Skeletal muscle tissue (tissue), 4 donors: Measurements from ENCODE around the gene FZR1. TPM values are rescaled to one million over a fixed set of nuclear protein-coding genes. Genes with fewer than 3 reads are reported as not detected.
A peak's percentile ranks its signal among the peaks of the same experiment; 100 is the strongest.

Experiments used
- H3K27ac ChIP-seq: one replicate; pipeline ENCODE4 v1.7.0; 2013; ENCODE audit warnings: mild to moderate bottlenecking, low read depth, low read length, inconsistent platforms
- H3K27me3 ChIP-seq, 3 donors: one replicate each; pipeline ENCODE4 v1.7.0; 2013; ENCODE audit warnings: low read length in 3 of 3; ENCODE audit not compliant: control insufficient read depth in 3 of 3, insufficient read depth in 3 of 3
- H3K36me3 ChIP-seq, 3 donors: one replicate each; pipeline ENCODE4 v1.7.0; 2013; ENCODE audit warnings: low read length in 3 of 3; ENCODE audit not compliant: control insufficient read depth in 3 of 3, insufficient read depth in 3 of 3
- H3K4me1 ChIP-seq, 3 donors: one replicate each; pipeline ENCODE4 v1.7.0; 2013; ENCODE audit warnings: low read length in 3 of 3, mild to moderate bottlenecking in 3 of 3; ENCODE audit not compliant: control insufficient read depth in 3 of 3, insufficient read depth in 3 of 3
- H3K4me3 ChIP-seq, 3 donors: one replicate each; pipeline ENCODE4 v1.7.0; 2013; ENCODE audit warnings: low read length in 3 of 3
- H3K9ac ChIP-seq, 3 donors: one replicate each; pipeline ENCODE4 v1.7.0; 2013; ENCODE audit warnings: low read length in 3 of 3, mild to moderate bottlenecking in 3 of 3, moderate library complexity in 2 of 3, low read depth in 1 of 3
- H3K9me3 ChIP-seq, 3 donors: one replicate each; pipeline ENCODE4 v1.7.0; 2013; ENCODE audit warnings: low read length in 3 of 3; ENCODE audit not compliant: control insufficient read depth in 3 of 3
- total RNA-seq: library from RNA; depleted of rRNA; stranded (reverse); fragments of >200 nt; gene quantifications from one replicate; pipeline ENCODE4 v1.2.3, GENCODE V29; 2014
- donor health status: Osteomylitis.

FZR1 gene
- total RNA-seq, 1 donor from 2014 or later, result 14.6 TPM

- Histone ChIP-seq H3K4me3 (no peak overlapping the region), H3K9me3 (no peaks in the 10 kb centered on the region), H3K27me3 (no peaks in the 10 kb centered on the region), H3K9ac (peak overlapping the region in 1 of 3 donors; percentile 25), H3K36me3 (peaks cover 0 to 13% (median 0%) of the 10 kb centered on the region in 3 donors), H3K27ac (no peak overlapping the region), H3K4me1 (peaks cover 0 to 3% (median 0%) of the 10 kb centered on the region in 3 donors)
Measured at GRCh38 chr19:3544058-3544376, 37.9 kb downstream of the FZR1 start.

- Histone ChIP-seq H3K4me3 (no peak overlapping the region), H3K36me3 (peaks cover 0 to 13% (median 3%) of the 10 kb centered on the region in 3 donors)
Measured at GRCh38 chr19:3544742-3545668, 38.9 kb downstream of the FZR1 start.

GRCh38 chr19:3545669-3546034 lies 39.5 kb downstream of the FZR1 start:
- H3K36me3 ChIP-seq, result peaks cover 0 to 13% (median 4%) of the 10 kb centered on the region in 3 donors
- H3K4me1 ChIP-seq, result peaks cover 0 to 3% (median 0%) of the 10 kb centered on the region in 3 donors
- no peak overlapping the region for H3K9ac ChIP-seq
- H3K4me3 ChIP-seq, result no peak overlapping the region
- no peaks in the 10 kb centered on the region for H3K27me3 ChIP-seq
- H3K27ac ChIP-seq, result no peak overlapping the region
- H3K9me3 ChIP-seq, result no peaks in the 10 kb centered on the region

More at GRCh38 chr19:3544742-3545668, 38.9 kb downstream of the FZR1 start:
- H3K27ac ChIP-seq, result no peak overlapping the region
- H3K9me3 ChIP-seq, result no peaks in the 10 kb centered on the region
- no peaks in the 10 kb centered on the region for H3K27me3 ChIP-seq
- no peak overlapping the region for H3K9ac ChIP-seq
- H3K4me1 ChIP-seq, result peaks cover 0 to 3% (median 0%) of the 10 kb centered on the region in 3 donors

GRCh38 chr19:3546119-3546518 lies 40.0 kb downstream of the FZR1 start:
- Histone ChIP-seq H3K4me1 (peaks cover 0 to 3% (median 0%) of the 10 kb centered on the region in 3 donors), H3K36me3 (peaks cover 0 to 13% (median 4%) of the 10 kb centered on the region in 3 donors), H3K27ac (no peak overlapping the region), H3K4me3 (no peak overlapping the region), H3K9me3 (no peaks in the 10 kb centered on the region), H3K9ac (peak overlapping the region in 1 of 3 donors; percentile 8), H3K27me3 (no peaks in the 10 kb centered on the region)

- Histone ChIP-seq H3K4me1 (peaks cover 0 to 3% (median 0%) of the 10 kb centered on the region in 3 donors), H3K27ac (no peak overlapping the region), H3K9ac (no peak overlapping the region), H3K4me3 (no peak overlapping the region), H3K27me3 (no peaks in the 10 kb centered on the region), H3K9me3 (no peaks in the 10 kb centered on the region), H3K36me3 (peaks cover 0 to 11% (median 4%) of the 10 kb centered on the region in 3 donors)
Measured at GRCh38 chr19:3547301-3547731, 41.2 kb downstream of the FZR1 start.

- Histone ChIP-seq H3K27me3 (no peaks in the 10 kb centered on the region), H3K4me3 (no peak overlapping the region), H3K9me3 (no peaks in the 10 kb centered on the region), H3K36me3 (peaks cover 0 to 11% (median 4%) of the 10 kb centered on the region in 3 donors), H3K9ac (no peak overlapping the region), H3K27ac (no peak overlapping the region), H3K4me1 (peaks cover 0 to 5% (median 0%) of the 10 kb centered on the region in 3 donors)
Measured at GRCh38 chr19:3547767-3548282, 41.7 kb downstream of the FZR1 start.

- H3K4me3 ChIP-seq, result no peak overlapping the region
Measured at GRCh38 chr19:3548606-3549005, 42.5 kb downstream of the FZR1 start.

GRCh38 chr19:3549816-3550215 lies 43.7 kb downstream of the FZR1 start:
- H3K9ac ChIP-seq, result no peak overlapping the region
- peaks cover 0 to 4% (median 3%) of the 10 kb centered on the region in 3 donors for H3K4me1 ChIP-seq
- no peaks in the 10 kb centered on the region for H3K27me3 ChIP-seq
- H3K36me3 ChIP-seq, result peaks cover 0 to 11% (median 4%) of the 10 kb centered on the region in 3 donors
- H3K27ac ChIP-seq, result no peak overlapping the region
- no peaks in the 10 kb centered on the region for H3K9me3 ChIP-seq
- H3K4me3 ChIP-seq, result no peak overlapping the region

More at GRCh38 chr19:3548606-3549005, 42.5 kb downstream of the FZR1 start:
- Histone ChIP-seq H3K27ac (no peak overlapping the region), H3K9ac (no peak overlapping the region), H3K27me3 (no peaks in the 10 kb centered on the region), H3K4me1 (peaks cover 0 to 3% (median 0%) of the 10 kb centered on the region in 3 donors), H3K36me3 (peaks cover 0 to 11% (median 4%) of the 10 kb centered on the region in 3 donors), H3K9me3 (no peaks in the 10 kb centered on the region)

- Histone ChIP-seq H3K27ac (no peak overlapping the region), H3K9ac (no peak overlapping the region), H3K27me3 (no peaks in the 10 kb centered on the region), H3K9me3 (no peaks in the 10 kb centered on the region), H3K4me3 (no peak overlapping the region), H3K36me3 (peaks cover 0 to 7% (median 4%) of the 10 kb centered on the region in 3 donors), H3K4me1 (peaks cover 9 to 12% (median 12%) of the 10 kb centered on the region in 3 donors)
Measured at GRCh38 chr19:3550947-3551791, 45.1 kb downstream of the FZR1 start.
